Measurements from ENCODE around the gene CASP5.

GRCh38 chr11:105057432-105057831 is 34.5 kb upstream of the CASP5 start:
- TF ChIP-seq CTCF (IDR thresholded peaks at IDR 0.05; ENCODE audit: poor library complexity) (no peak), EZH2 (IDR thresholded peaks at IDR 0.05; ENCODE audit: borderline replicate concordance) (no peak), EZH2phosphoT487 (IDR thresholded peaks at IDR 0.05; ENCODE audit: low read depth, severe bottlenecking, unreplicated experiment) (no peak)

All from hepatocyte (in vitro differentiated cells).